Renal cortex interstitium (tissue), 11 donors: ENCODE results near the gene GNG4. TPM values are rescaled to one million over a fixed set of nuclear protein-coding genes. Genes with fewer than 3 reads are reported as not detected.

ENCODE experiments used
- DNase-seq, 11 donors: peaks; one replicate each; pipeline ENCODE4 v3.0.0-alpha.2; 2013; ENCODE audit warnings: low read depth in 9 of 11, low spot score in 4 of 11; ENCODE audit errors: extremely low read depth in 1 of 11
- polyA plus RNA-seq, 3 donors: library from polyadenylated mRNA; unstranded; fragments of 120-200 nt; gene quantifications; one replicate each; pipeline ENCODE4 v1.2.1, GENCODE V29; 2013; ENCODE audit not compliant: insufficient read length in 3 of 3

Gene GNG4
- polyA plus RNA-seq, 3 donors: 3.7 to 4.5 (median 4.1) TPM

DNA sequence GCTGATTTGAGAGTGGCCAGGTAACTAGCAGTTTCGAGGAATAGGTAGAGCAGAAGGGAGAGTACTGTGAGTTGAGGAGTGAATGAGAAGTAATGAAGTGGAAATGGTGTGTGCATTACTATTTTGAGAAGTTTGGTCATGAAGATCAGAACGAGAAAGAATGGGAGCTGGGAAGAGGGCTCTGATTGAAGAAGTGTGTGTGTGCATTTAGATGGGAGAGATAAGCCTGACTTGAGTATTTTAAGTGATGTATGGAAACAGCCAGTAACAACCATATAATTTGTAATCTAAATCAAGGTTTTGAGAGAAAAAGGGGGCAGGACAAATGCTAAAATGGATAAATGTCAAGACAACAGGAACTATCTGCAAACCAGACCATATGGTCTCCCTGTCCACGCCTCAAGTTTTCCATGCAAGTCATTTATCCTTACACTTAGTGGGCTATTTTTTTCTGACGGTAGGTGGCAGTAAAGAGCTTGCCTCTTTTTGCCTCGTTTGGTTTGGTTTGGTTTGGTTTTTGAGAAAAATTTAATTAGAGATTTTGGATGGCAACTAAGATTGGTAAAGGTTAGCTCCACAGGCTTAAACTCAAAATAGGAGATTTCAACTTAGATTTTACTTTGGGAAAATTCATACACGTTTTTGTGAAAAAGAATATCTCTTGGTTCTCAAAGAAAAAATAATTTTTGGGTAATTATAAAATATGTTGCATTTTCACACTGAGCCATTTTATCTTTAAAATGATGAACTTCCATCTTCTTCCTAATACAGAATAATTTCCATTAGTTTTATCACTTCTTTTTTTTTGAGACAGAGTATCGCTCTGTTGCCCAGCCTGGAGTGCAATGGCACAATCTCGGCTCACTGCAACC is 135.9 kb downstream of the GNG4 start:
- DNase-seq: peak in 10 of 11 donors; percentile 45 to 82 (median 74)

DNA sequence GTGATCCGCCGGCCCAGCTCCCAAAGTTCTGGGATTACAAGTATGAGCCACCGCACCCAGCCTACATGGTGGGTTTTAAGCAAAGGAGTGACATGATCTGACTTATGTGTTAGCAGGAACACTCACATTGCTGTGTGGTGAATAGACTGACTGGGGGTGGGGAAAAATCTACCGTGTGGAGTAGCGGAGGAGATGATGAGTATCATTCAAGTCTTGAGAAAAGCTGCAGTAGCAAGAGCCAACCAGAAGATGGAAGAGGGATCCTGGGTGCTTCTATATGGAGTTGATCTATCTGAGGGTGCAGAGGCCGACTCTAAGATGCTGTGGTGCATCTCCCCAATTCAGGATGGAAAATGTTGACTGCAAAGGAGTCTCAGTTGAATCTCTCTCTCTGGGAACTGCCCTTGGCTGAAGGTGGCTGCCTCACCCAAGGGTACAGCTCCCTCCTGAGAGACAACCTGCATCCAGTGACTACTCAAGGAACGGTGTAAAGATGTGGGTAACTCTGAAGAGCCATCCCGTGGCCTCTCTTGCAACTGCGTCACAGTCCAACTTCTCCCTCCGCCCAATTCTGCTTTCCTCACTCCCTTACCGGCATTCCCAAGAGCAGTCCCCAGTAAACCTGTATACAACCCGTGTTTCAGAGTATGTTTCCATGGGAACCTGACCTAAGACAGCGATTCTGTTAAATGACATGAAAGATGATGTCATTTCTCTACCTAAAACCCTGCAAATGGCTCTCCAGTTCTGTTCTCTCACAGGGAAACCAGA is 137.9 kb downstream of the GNG4 start:
- no peak for DNase-seq

DNA sequence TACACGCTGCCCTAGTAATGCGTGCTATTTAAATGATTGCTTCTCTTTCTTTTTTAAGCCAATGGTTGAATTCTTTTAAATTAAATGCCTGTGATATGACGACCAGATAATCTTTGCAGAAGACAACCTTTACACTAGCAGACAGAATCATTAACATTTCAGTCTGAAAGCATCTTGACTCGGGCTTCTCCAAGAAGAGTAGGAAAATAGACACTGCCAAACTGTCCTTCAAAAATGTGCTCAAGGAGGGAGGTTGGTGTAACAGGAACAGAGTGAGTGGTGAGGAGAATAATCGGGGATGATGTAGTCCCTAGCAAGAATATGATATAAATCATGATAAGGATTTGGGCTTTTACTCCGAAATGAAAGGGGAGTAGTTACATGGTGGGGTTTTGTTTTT is 138.8 kb downstream of the GNG4 start:
- DNase-seq: no peak

DNA sequence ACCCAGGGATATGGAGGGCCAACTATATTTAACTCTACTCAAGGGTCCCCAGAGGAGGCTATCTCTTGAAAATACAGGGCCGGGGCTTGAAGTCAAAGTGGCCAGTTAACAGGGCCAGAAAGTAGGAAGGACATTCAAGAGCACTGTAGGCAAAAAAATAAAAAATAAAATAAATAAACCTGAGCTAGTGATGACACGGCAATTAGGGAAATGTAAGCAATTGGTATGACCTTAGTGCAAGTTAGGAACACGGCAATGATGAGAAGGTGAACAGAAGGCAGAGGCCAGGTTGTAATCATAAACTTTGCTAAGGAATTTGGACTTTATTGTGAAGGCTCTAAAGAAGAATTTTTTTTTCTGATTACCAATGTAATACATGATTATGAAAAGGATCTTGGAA is 142.0 kb downstream of the GNG4 start:
- no peak for DNase-seq

DNA sequence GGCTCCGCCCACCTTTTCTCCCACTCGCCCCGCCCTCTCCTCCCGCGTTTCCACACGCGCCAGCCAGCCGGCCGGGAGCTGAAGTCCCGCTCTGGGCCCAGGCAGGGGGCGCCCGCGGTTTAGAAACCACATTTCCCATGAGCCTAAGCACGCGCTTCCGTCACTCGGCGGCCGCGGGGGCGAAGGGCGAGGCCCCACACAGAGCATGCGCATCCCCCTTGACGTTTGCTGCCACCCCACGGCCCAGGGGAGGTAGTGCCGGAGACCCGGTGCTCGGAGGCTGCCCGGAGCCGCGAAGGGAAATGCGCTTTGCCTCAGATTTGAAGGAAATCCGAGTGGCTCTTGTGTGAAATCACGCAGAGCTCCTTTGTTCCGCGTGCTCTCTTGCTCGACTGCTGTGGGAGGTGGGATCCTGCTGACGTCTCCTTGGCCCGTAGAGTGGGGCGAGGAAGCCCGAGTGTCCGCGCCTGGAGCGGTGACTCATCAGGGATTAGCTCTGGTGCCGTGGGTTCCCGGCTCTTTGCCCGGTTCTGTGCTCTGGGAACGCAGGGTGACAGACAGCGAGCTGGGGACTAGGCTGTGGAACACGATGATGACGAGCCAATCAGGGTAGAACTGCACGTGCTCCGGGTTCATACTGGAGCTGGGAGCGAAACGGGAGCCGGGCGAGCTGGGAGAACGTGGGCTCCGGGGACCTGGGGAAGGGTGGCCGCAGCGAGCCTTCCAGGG is 144.9 kb downstream of the GNG4 start:
- peak; percentile 96 to 100 (median 99) for DNase-seq

DNA sequence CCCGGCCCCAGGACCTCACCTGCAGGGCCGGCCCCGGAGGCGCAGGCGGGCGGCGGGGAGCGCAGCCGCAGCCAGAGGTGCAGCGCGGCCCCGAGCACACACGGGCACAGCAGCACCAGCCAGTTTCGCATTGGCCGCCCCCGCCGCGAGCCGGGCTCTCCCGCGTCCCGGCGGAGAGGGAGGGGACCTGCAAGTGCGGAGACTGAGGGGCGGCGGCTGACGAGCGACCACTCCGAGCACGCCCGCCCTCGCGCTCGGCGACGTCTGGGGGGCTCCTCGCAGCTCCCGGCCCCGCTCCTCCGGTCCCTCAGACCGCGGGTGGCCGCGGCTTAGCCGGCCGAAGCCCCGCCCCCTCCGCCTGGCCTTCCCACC is 145.5 kb downstream of the GNG4 start, which contains the start of gene B3GALNT2:
Gene B3GALNT2 (minus strand): TSS at position 331 of the 372 bp plus-strand sequence. CDS start 200 bp downstream, at position 131.
- no peak for DNase-seq

DNA sequence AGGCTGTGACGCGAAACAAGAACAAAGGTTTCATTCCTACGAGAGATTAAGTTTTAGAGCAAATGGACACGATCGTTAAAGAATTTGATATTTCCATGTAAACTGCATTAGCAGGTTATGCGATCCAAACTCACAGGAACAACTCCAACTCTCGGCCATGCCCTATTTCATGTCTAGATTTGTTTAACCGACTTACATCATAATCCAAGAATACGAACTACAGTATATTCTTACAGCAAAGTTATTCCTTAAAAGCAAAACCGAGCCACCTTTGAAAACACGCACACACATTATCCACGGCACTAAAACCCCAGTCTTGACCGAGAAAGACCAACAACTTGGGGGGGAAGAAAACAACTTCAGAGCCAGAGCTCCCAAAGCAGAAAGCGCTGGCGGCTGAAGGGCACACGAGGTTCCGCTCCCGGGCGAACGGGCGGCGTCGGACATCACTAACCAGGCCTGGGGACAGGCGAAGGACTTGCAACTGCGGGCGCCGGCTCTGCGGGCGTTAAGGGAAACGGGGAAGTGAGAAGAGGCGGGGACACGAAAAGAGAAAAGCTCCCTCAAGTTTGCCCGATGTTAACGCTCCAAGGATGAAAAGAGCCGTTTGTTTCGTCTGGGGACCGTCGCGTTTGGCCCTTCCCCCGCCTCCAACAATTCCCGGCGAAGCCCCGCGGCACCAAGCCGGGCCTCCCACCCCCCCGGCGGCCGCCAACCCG is 146.0 kb downstream of the GNG4 start:
- peak; percentile 8 to 65 (median 44) for DNase-seq

DNA sequence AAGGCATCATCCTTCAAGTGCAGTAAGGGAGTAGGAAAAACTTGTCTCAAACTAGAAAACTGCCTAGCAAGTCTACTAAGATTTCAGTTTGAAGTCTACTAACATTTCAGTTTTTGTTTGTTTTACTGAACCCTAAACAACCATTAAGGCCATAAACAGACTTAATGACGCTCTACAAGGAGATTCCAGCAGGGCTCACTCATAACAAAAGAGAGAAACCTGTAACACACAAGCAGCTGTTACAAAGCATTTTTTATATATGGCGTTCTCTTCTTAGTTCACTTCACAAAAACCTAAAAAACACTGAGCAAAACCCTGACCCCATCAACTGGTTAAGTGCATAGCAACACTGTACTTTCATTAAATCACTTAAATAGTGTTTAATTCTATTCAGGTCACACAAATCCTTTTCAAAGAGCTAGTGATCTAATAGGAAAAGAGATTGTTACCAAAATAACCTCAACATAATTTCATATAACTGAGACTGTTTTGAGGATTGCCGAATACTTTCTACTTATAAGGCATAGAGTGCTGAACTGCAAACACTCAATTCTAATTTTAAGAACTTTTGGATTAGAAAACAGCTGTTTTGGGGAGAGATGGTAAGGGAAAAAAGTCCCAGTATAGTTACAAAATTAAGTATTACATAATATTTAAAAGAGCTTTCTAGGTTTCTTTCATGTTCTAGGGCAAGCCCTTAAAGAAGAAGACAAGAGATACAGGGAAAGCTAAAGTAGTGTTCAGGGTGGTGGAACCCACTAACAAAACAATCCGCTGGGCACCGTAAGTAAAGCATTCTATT is 146.8 kb downstream of the GNG4 start:
- peak in 10 of 11 donors; percentile 24 to 59 (median 33) for DNase-seq

DNA sequence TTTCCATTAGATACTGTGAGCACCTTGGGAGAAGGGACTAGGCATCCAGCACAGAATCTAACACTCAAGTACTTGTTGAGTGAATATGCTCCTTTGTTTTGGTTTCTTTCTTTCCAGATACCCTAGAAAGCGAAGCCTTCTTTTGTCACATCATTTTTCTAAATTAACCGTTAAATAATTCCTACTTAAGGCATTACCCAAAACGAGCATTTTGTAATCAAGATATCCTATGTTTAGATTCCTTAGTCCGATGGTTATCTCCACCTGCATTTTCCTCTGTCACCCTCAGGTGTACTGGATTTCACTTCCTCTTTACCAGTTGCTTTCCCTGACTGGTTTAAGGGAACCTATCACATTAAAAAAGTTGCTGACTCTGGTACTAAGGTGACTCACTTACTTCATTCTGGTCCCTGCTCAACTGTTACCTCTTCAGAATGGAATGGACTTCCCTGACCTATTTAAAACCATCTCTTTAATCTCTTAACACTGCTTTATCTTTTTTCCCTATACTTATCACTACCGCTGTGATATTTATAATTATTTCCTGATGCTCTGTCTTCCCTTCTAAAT is 148.5 kb downstream of the GNG4 start:
- DNase-seq: no peak

Other genes with a start within 250 kb of the GNG4 start
- 10 to 100 TPM; 18.8 to 27.2 (median 26.4) TPM for gene B3GALNT2, start 145.3 kb downstream of the GNG4 start, polyA plus RNA-seq
- 10 to 100 TPM; 10.2 to 13.3 (median 11.1) TPM for gene LYST, start 217.1 kb upstream of the GNG4 start, polyA plus RNA-seq